Thyroid gland (tissue), 4 donors: ENCODE results near the gene CD3G.

Source experiments
- POLR2A ChIP-seq, 2 donors: fragments of 450-650 bp; IDR thresholded peaks; one replicate each; pipeline ENCODE4 v1.6.1; 2017; ENCODE audit warnings: antibody characterized with exemption in 2 of 2, mild to moderate bottlenecking in 2 of 2, moderate library complexity in 1 of 2
- TF ChIP-seq, protein P1 (sequence below), 6 experiments: fragments of 200-600 bp in 3 of 6; fragments of 450-650 bp in 3 of 6; sonication (generic) in 3 of 6; IDR thresholded peaks; one replicate each; pipeline ENCODE4 v1.5.1; 2016 to 2019; ENCODE audit warnings: antibody characterized with exemption in 6 of 6, mild to moderate bottlenecking in 2 of 6, inconsistent platforms in 1 of 6, moderate library complexity in 1 of 6

DNA sequence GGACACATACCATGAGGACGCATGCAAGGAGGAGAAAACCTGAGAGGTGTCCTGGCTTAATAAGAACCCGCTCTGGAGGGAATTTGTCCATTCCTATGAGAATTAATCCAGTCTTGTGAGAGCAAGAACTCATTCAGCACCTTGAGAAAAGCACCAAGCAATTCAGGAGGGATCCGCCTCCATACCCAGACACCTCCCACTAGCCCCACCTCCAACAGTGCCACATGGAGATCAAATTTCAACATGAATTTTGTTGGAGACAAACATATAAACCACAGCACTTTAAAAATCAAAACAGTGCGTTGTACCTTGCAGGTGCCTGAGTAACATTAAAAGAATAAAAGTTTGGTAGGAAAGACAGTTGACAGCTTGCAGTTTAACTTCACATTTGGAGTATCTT, 26.6 kb downstream of the CD3G start:
- TF ChIP-seq, protein P1, sequence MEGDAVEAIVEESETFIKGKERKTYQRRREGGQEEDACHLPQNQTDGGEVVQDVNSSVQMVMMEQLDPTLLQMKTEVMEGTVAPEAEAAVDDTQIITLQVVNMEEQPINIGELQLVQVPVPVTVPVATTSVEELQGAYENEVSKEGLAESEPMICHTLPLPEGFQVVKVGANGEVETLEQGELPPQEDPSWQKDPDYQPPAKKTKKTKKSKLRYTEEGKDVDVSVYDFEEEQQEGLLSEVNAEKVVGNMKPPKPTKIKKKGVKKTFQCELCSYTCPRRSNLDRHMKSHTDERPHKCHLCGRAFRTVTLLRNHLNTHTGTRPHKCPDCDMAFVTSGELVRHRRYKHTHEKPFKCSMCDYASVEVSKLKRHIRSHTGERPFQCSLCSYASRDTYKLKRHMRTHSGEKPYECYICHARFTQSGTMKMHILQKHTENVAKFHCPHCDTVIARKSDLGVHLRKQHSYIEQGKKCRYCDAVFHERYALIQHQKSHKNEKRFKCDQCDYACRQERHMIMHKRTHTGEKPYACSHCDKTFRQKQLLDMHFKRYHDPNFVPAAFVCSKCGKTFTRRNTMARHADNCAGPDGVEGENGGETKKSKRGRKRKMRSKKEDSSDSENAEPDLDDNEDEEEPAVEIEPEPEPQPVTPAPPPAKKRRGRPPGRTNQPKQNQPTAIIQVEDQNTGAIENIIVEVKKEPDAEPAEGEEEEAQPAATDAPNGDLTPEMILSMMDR (IDR thresholded peaks at IDR 0.05): no peak
- TF ChIP-seq POLR2A (IDR thresholded peaks at IDR 0.05): no peak
